BLaER1 treated with 17β-estradiol and CSF1 and Interleukin-3, amounts not matched to agents 10 nM and 100 nM (cell line): ENCODE results near the gene GPER1.

Source experiments
- H3K27ac ChIP-seq, 11 experiments: shearing (Covaris generic); formaldehyde crosslinking; 2 replicates each; pipeline ENCODE4 v1.8.1; 2022
- H3K27me3 ChIP-seq, 11 experiments: shearing (Covaris generic); formaldehyde crosslinking; 2 replicates each; pipeline ENCODE4 v1.8.1; 2022
- H3K36me3 ChIP-seq, 11 experiments: shearing (Covaris generic); formaldehyde crosslinking; 2 replicates each; pipeline ENCODE4 v1.8.1; 2022
- H3K4me1 ChIP-seq, 10 experiments: shearing (Covaris generic); formaldehyde crosslinking; 2 replicates each; pipeline ENCODE4 v1.8.1; 2022
- H3K4me2 ChIP-seq, 11 experiments: shearing (Covaris generic); formaldehyde crosslinking; 2 replicates each; pipeline ENCODE4 v1.8.1; 2022
- H3K4me3 ChIP-seq, 10 experiments: shearing (Covaris generic); formaldehyde crosslinking; 2 replicates each; pipeline ENCODE4 v1.8.1; 2022
- H3K9ac ChIP-seq, 11 experiments: shearing (Covaris generic); formaldehyde crosslinking; 2 replicates each; pipeline ENCODE4 v1.8.1; 2022
- H3K9me3 ChIP-seq, 11 experiments: shearing (Covaris generic); formaldehyde crosslinking; replicated peaks in 1 of 11; 2 replicates each; pipeline ENCODE4 v1.8.1; 2022
- H4K20me1 ChIP-seq, 11 experiments: shearing (Covaris generic); formaldehyde crosslinking; 2 replicates each; pipeline ENCODE4 v1.8.1; 2022
- Cebpa-rat ChIP-seq, 11 experiments: shearing (Covaris generic); IDR thresholded peaks; 2 replicates each; pipeline ENCODE4 v1.8.1; 2022

Gene GPER1

DNA sequence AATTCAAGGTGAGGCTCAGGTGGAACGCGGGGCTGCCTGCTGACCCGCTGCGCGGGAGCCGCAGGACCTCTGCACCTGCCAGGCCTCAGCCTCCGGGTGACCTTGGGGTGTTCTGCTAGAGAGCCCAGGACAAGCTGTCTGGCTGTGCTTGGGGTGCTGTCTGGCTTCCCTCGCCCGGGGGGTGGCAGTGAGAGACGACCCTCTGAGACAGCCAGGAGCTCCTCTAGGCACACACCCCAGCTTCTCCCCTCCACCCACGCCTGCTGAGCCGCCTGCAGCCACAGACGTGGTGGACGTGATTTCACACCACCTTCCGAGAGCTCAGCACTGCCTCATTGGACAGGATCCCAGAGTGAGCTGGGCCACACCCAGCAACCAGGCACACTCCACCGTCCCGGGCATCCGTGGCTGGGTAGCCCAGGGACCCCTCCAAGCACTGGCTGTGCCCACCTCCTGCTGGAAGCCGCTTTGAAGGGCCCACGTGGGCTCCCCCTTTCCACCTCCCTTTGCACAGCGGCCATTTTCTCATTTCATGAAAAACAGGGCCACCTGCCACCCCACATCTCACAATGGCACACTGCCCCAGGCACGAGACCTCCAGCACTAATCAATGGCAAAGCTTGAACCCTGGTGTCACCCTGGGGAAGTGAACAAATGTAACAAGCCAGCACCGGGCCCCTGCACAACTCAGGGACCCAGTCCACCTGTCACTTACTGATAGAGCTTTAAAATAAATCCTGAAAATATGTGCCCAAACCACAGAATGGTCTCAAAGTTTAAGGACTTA is 37.1 kb downstream of the GPER1 start:
- Histone ChIP-seq H3K4me2 (peak overlapping the region in 1 of 11 experiments; percentile 25; a peak in 1 of 22 replicates), H3K4me3 (no peak overlapping the region), H3K4me1 (peaks cover 24 to 49% (median 42%) of the 10 kb centered on the region in 10 experiments), H4K20me1 (peaks cover 0 to 49% (median 17%) of the 10 kb centered on the region in 11 experiments; a peak in 13 of 22 replicates), H3K36me3 (peaks cover 0 to 33% (median 26%) of the 10 kb centered on the region in 11 experiments; a peak in 18 of 22 replicates), H3K9me3 (no peaks in the 10 kb centered on the region), H3K27me3 (no peaks in the 10 kb centered on the region), H3K27ac (no peak overlapping the region), H3K9ac (peak overlapping the region in 2 of 11 experiments; percentile 8 to 17; a peak in 1 of 22 replicates)
- no peak for TF ChIP-seq Cebpa-rat (IDR thresholded peaks at IDR 0.05)

DNA sequence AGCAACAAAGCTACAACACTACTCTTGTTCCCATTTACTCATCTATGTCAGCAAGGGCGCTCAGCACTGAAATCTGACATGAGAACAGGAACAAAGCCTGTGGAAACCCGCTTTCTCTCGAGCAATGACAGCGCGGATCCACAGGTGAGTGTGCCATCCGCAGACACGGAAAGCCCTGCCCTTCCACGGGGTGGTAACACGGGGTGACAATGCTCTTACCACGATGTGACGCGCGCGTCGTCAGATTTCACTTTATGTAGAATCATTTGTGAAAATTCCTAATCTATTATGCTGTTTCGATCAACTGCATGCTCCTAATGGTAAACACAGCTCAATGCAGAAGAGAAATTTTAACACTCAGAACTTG is 37.7 kb downstream of the GPER1 start:
- H3K36me3 ChIP-seq, result peaks cover 0 to 35% (median 26%) of the 10 kb centered on the region in 11 experiments; a peak in 18 of 22 replicates
- H3K9ac ChIP-seq, result no peak overlapping the region
- H3K27ac ChIP-seq, result no peak overlapping the region
- no peak overlapping the region for H3K4me2 ChIP-seq
- H3K9me3 ChIP-seq, result no peaks in the 10 kb centered on the region
- H4K20me1 ChIP-seq, result peaks cover 0 to 43% (median 15%) of the 10 kb centered on the region in 11 experiments; a peak in 13 of 22 replicates
- no peak overlapping the region for H3K4me3 ChIP-seq
- TF ChIP-seq Cebpa-rat (IDR thresholded peaks at IDR 0.05), result no peak
- peaks cover 24 to 43% (median 37%) of the 10 kb centered on the region in 10 experiments for H3K4me1 ChIP-seq
- no peaks in the 10 kb centered on the region for H3K27me3 ChIP-seq

DNA sequence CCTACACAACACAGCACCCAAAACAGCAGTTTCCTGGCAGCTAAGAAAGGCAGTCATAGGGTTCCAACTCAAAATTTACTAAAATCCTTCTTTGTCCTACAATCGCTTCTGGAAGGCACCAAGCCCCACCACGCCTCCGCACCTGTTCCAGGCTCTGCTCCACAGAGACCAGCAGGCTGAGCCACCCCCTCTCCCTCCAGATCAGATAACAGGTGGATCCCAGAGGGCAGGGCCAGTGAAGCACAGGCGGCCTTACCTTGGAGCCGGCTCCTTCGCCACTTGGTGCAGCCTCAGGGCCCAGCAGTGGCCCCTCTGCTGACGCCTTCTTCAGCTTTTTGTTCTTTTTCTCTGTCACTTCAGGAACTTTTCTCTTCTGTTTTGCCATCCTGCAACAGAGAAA is 39.1 kb downstream of the GPER1 start:
- H3K36me3 ChIP-seq, result peaks cover 0 to 38% (median 26%) of the 10 kb centered on the region in 11 experiments; a peak in 18 of 22 replicates
- H3K27ac ChIP-seq, result no peak overlapping the region
- H4K20me1 ChIP-seq, result peaks cover 0 to 32% (median 4%) of the 10 kb centered on the region in 11 experiments; a peak in 11 of 22 replicates

DNA sequence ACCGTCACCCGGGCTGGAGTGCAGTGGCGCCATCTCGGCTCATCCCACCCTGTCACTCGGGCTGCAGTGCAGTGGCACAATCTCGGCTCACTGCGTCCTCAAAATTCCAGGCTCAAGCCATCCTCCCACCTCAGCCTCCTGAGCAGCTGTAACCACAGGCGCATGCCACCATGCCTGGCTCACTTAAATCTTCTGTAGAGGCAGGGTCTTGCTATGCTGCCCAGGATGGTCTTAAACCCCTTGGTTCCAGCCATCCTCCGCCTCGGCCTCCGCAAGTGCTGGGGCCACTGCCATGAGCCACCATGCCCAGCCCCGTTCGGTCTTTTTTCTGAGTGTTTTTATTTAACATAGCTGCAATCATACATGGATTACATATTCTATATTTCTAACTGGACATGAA is 41.5 kb downstream of the GPER1 start:
- no peak overlapping the region for H3K27ac ChIP-seq
- TF ChIP-seq Cebpa-rat (IDR thresholded peaks at IDR 0.05), result no peak
- H3K4me1 ChIP-seq, result peaks cover 0 to 12% (median 6%) of the 10 kb centered on the region in 10 experiments; a peak in 8 of 20 replicates

More for the DNA sequence above, 39.1 kb downstream of the GPER1 start:
- Histone ChIP-seq H3K4me3 (no peak overlapping the region), H3K9ac (no peak overlapping the region), H3K4me1 (peaks cover 21 to 29% (median 26%) of the 10 kb centered on the region in 10 experiments), H3K27me3 (no peaks in the 10 kb centered on the region), H3K9me3 (peaks cover 0 to 4% (median 3%) of the 10 kb centered on the region in 11 experiments; a peak in 13 of 22 replicates), H3K4me2 (no peak overlapping the region)
- TF ChIP-seq Cebpa-rat (IDR thresholded peaks at IDR 0.05), result no peak

DNA sequence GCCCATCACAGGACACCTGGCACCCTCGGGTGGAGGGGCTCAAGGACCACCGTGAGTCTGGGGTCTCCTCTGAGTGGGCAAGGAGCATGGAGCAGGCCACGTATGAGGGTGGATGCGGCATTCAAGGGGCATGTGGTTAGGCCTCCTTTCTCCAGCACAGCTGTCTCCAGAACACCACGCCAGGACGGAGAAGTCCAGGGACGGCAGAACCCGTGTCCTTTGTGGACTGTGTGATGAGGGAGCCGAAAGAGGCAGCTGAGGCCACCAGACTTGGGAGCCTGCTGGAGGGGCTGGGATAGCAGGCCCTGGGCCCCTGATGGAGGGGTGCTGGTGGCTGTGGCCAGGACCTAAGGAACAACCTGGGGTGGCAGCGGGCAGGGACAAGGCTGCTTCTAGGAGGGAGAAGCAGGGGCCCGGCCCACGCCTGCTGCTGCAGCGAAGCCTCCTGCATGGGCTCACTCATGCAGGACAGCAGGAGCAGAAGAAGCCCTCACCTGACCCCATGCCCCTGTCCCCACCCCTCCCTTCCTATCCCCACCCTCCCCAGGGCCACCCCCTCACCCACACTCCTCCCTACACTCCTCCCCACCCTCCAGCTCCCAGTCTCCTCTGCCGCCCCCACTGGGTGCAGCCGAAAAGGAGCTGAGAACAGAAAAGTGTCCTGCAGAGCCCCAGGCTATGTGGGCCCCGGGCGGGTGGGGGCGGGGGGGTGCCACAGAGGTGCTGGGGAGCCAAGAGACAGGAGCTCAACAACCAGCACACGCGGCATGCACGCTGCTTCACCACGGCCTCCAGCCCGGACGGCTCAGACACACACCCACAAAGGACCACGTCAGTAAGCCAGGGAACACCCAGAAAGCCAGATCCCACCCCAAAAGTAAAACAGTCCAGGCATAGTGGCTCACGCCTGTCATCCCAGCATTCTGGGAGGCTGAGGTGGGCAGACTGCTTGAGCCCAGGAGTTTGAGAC is 42.4 kb downstream of the GPER1 start:
- Histone ChIP-seq H3K4me3 (no peak overlapping the region), H3K9me3 (peaks cover 0 to 10% (median 8%) of the 10 kb centered on the region in 11 experiments; a peak in 13 of 22 replicates), H3K27me3 (no peaks in the 10 kb centered on the region), H3K9ac (no peak overlapping the region), H3K4me1 (peaks cover 0 to 5% (median 0%) of the 10 kb centered on the region in 10 experiments; a peak in 4 of 20 replicates), H3K36me3 (peaks cover 0 to 44% (median 30%) of the 10 kb centered on the region in 11 experiments; a peak in 18 of 22 replicates), H3K4me2 (no peak overlapping the region), H4K20me1 (peaks cover 0 to 6% (median 0%) of the 10 kb centered on the region in 11 experiments; a peak in 5 of 22 replicates), H3K27ac (no peak overlapping the region)
- TF ChIP-seq Cebpa-rat (IDR thresholded peaks at IDR 0.05), result no peak

More for the DNA sequence above, 41.5 kb downstream of the GPER1 start:
- no peak overlapping the region for H3K4me3 ChIP-seq
- peaks cover 0 to 10% (median 8%) of the 10 kb centered on the region in 11 experiments; a peak in 13 of 22 replicates for H3K9me3 ChIP-seq
- H3K27me3 ChIP-seq, result no peaks in the 10 kb centered on the region
- no peak overlapping the region for H3K9ac ChIP-seq
- no peak overlapping the region for H3K4me2 ChIP-seq
- peaks cover 0 to 13% (median 0%) of the 10 kb centered on the region in 11 experiments; a peak in 6 of 22 replicates for H4K20me1 ChIP-seq
- peaks cover 0 to 49% (median 35%) of the 10 kb centered on the region in 11 experiments; a peak in 18 of 22 replicates for H3K36me3 ChIP-seq

DNA sequence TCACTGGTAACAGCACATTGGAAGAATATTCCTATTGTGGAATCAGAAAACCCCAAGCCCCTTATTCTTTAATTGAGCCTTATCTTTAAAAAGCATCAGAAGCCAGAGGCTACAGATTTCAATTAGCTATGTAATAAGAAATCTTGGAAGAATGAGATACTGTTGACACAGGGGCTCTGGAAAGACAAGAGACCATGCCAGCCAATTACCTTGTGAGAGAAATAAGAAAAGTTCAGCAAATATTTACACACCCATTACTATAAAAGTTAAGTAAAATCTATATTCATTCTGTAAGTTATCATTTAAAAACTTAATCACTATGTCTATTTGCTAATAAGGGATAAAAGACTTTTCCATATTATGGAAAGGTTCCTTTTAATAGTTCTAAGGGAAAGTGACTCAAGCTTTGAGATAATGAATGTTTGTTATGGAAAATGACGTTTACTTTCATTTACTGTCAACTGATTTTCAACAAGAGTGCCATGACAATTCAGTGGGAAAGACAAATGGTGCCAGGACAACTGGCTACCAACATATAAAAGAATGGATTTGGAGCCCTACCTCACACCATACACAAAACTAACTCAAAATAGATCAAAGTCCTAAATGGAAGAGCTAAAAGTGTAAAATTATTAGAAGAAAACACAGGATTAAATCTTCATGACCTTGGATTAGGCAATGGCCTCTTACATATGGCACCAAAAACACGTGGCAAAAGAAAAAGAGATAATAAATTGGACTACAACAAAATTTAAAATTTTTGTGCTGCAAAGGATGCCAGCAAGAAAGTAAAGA is 43.8 kb downstream of the GPER1 start:
- H3K4me1 ChIP-seq, result peaks cover 2 to 7% (median 2%) of the 10 kb centered on the region in 10 experiments
- H3K36me3 ChIP-seq, result peaks cover 0 to 31% (median 17%) of the 10 kb centered on the region in 11 experiments; a peak in 17 of 22 replicates
- H3K4me3 ChIP-seq, result no peak overlapping the region
- H4K20me1 ChIP-seq, result peaks cover 0 to 5% (median 0%) of the 10 kb centered on the region in 11 experiments; a peak in 3 of 22 replicates
- H3K27me3 ChIP-seq, result no peaks in the 10 kb centered on the region
- no peak overlapping the region for H3K9ac ChIP-seq
- no peak for TF ChIP-seq Cebpa-rat (IDR thresholded peaks at IDR 0.05)
- no peak overlapping the region for H3K27ac ChIP-seq
- H3K4me2 ChIP-seq, result no peak overlapping the region
- peaks cover 0 to 10% (median 8%) of the 10 kb centered on the region in 11 experiments; a peak in 13 of 22 replicates for H3K9me3 ChIP-seq

DNA sequence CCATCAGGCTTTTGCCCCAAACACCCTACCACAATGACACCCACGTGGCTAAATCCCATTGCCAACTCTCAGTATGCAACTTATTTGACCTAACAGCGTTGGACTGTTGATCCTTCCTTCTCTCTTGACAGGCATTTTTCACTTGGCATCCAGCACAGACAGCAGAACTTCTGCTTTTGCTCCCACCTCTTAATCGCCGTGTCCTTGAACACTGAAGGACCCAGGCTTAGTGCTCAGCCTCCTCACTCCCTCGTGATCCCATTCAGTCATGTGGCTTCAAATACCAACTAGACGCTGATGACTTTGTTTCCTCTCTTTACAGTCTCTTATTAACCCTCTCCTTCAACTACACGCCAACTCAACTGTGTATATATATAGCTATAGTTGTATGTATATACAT is 47.0 kb downstream of the GPER1 start:
- Histone ChIP-seq H3K4me1 (peaks cover 18 to 28% (median 21%) of the 10 kb centered on the region in 10 experiments), H3K4me3 (no peak overlapping the region), H3K4me2 (no peak overlapping the region), H3K36me3 (peaks cover 0 to 18% (median 12%) of the 10 kb centered on the region in 11 experiments; a peak in 15 of 22 replicates), H3K9me3 (peaks cover 0 to 10% (median 8%) of the 10 kb centered on the region in 11 experiments; a peak in 13 of 22 replicates), H3K27me3 (no peaks in the 10 kb centered on the region), H4K20me1 (peaks cover 0 to 5% (median 0%) of the 10 kb centered on the region in 11 experiments; a peak in 2 of 22 replicates), H3K27ac (no peak overlapping the region), H3K9ac (no peak overlapping the region)
- TF ChIP-seq Cebpa-rat (IDR thresholded peaks at IDR 0.05), result no peak
